ENCODE results near the gene TMEM135. TPM values are rescaled to one million over a fixed set of nuclear protein-coding genes. Genes with fewer than 3 reads are reported as not detected.

TMEM135 gene
- polyA plus RNA-seq, 1 of the 3 experiments (the other 2 are of a cell fraction): 3.0 TPM

DNA sequence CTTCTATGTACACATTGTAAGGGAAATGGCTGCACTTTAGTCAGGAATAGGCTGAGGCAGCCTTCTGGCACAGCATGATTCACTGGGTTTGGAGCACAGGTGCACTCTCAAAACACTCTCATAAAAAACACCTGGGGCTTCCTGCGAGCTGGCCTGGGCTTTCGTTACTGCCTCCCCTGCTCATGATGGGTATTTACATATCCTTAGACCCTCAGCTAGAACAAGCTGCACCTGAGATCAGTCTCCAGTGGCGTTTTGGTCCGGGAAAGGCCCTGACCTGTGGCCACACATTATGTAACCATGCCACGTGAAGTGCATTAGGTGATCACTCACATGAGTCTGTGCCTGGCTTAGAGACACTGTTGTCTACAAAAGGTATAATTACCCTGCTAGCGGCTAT lies 321.7 kb downstream of the TMEM135 start:
- POLR2A ChIA-PET: no interaction called here
- H3F3A ChIP-seq (replicated peaks; ENCODE audit: insufficient read depth): no peaks in the 10 kb centered on the region
- CTCF ChIA-PET: interaction anchor here (4.5 kb wide), 1 partner anchor 61 kb away, joined by 22 read pairs; no protein-coding TSS in a partner anchor

More for the DNA sequence above, 321.7 kb downstream of the TMEM135 start:
- no peak overlapping the region for H3K27ac ChIP-seq (ENCODE audit: low read depth in 2 of 2, low read length in 1 of 2)
- H3K36me3 ChIP-seq (replicated peaks in 1 of 2; ENCODE audit: control insufficient read depth in 1 of 2, insufficient read depth in 2 of 2, low read length in 1 of 2): no peaks in the 10 kb centered on the region
- WGBS (ENCODE audit: low lambda C conversion rate): 26% methylated on average over 6 of the region's 6 CpGs
- H3K4me3 ChIP-seq (ENCODE audit: low read depth in 2 of 2, low read length in 1 of 2): no peak overlapping the region
- no peaks in the 10 kb centered on the region for H3K4me1 ChIP-seq (ENCODE audit: control insufficient read depth in 1 of 2, insufficient read depth in 2 of 2, low read depth in 1 of 2, low read length in 1 of 2)
- H3K9ac ChIP-seq: no peak overlapping the region
- DNase-seq: no peak
- no peaks in the 10 kb centered on the region for H4K20me1 ChIP-seq (ENCODE audit: insufficient read depth)
- TF ChIP-seq SIN3A (IDR thresholded peaks at IDR 0.05; ENCODE audit: borderline replicate concordance, low read depth, low read length) (no peak), POLR2AphosphoS5 (IDR thresholded peaks at IDR 0.05; ENCODE audit: low read depth, low read length) (no peak), FOXM1 (IDR thresholded peaks at IDR 0.05; ENCODE audit: low read depth) (no peak), MEF2A (IDR thresholded peaks at IDR 0.05; ENCODE audit: borderline replicate concordance, low read depth) (no peak), JUND (IDR thresholded peaks at IDR 0.05) (no peak), GABPA (IDR thresholded peaks at IDR 0.05; ENCODE audit: low read depth) (no peak), RCOR1 (IDR thresholded peaks at IDR 0.05; ENCODE audit: low read length) (no peak), RFX5 (IDR thresholded peaks at IDR 0.05; ENCODE audit: low read length) (no peak), SMC3 (IDR thresholded peaks at IDR 0.05; ENCODE audit: low read depth, low read length) (no peak), FOSL2 (IDR thresholded peaks at IDR 0.05; ENCODE audit: borderline replicate concordance, low read depth) (no peak), GATA2 (CRISPR knock-in tag; IDR thresholded peaks at IDR 0.05) (no peak), TEAD4 (IDR thresholded peaks at IDR 0.05; ENCODE audit: borderline replicate concordance, insufficient read depth) (no peak), ELF1 (IDR thresholded peaks at IDR 0.05) (no peak), TAF1 (IDR thresholded peaks at IDR 0.05; ENCODE audit: borderline replicate concordance, low read depth, low read length) (no peak)
- TF ChIP-seq, protein P1, sequence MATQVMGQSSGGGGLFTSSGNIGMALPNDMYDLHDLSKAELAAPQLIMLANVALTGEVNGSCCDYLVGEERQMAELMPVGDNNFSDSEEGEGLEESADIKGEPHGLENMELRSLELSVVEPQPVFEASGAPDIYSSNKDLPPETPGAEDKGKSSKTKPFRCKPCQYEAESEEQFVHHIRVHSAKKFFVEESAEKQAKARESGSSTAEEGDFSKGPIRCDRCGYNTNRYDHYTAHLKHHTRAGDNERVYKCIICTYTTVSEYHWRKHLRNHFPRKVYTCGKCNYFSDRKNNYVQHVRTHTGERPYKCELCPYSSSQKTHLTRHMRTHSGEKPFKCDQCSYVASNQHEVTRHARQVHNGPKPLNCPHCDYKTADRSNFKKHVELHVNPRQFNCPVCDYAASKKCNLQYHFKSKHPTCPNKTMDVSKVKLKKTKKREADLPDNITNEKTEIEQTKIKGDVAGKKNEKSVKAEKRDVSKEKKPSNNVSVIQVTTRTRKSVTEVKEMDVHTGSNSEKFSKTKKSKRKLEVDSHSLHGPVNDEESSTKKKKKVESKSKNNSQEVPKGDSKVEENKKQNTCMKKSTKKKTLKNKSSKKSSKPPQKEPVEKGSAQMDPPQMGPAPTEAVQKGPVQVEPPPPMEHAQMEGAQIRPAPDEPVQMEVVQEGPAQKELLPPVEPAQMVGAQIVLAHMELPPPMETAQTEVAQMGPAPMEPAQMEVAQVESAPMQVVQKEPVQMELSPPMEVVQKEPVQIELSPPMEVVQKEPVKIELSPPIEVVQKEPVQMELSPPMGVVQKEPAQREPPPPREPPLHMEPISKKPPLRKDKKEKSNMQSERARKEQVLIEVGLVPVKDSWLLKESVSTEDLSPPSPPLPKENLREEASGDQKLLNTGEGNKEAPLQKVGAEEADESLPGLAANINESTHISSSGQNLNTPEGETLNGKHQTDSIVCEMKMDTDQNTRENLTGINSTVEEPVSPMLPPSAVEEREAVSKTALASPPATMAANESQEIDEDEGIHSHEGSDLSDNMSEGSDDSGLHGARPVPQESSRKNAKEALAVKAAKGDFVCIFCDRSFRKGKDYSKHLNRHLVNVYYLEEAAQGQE (IDR thresholded peaks at IDR 0.05; ENCODE audit: low read depth, low read length): no peak
- TF ChIP-seq, protein P2, sequence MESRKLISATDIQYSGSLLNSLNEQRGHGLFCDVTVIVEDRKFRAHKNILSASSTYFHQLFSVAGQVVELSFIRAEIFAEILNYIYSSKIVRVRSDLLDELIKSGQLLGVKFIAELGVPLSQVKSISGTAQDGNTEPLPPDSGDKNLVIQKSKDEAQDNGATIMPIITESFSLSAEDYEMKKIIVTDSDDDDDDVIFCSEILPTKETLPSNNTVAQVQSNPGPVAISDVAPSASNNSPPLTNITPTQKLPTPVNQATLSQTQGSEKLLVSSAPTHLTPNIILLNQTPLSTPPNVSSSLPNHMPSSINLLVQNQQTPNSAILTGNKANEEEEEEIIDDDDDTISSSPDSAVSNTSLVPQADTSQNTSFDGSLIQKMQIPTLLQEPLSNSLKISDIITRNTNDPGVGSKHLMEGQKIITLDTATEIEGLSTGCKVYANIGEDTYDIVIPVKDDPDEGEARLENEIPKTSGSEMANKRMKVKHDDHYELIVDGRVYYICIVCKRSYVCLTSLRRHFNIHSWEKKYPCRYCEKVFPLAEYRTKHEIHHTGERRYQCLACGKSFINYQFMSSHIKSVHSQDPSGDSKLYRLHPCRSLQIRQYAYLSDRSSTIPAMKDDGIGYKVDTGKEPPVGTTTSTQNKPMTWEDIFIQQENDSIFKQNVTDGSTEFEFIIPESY (IDR thresholded peaks at IDR 0.05; ENCODE audit: borderline replicate concordance, low read depth): no peak
- TF ChIP-seq, protein P3, sequence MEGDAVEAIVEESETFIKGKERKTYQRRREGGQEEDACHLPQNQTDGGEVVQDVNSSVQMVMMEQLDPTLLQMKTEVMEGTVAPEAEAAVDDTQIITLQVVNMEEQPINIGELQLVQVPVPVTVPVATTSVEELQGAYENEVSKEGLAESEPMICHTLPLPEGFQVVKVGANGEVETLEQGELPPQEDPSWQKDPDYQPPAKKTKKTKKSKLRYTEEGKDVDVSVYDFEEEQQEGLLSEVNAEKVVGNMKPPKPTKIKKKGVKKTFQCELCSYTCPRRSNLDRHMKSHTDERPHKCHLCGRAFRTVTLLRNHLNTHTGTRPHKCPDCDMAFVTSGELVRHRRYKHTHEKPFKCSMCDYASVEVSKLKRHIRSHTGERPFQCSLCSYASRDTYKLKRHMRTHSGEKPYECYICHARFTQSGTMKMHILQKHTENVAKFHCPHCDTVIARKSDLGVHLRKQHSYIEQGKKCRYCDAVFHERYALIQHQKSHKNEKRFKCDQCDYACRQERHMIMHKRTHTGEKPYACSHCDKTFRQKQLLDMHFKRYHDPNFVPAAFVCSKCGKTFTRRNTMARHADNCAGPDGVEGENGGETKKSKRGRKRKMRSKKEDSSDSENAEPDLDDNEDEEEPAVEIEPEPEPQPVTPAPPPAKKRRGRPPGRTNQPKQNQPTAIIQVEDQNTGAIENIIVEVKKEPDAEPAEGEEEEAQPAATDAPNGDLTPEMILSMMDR (IDR thresholded peaks at IDR 0.05): no peak
- TF ChIP-seq, protein P4, sequence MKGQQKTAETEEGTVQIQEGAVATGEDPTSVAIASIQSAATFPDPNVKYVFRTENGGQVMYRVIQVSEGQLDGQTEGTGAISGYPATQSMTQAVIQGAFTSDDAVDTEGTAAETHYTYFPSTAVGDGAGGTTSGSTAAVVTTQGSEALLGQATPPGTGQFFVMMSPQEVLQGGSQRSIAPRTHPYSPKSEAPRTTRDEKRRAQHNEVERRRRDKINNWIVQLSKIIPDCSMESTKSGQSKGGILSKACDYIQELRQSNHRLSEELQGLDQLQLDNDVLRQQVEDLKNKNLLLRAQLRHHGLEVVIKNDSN (IDR thresholded peaks at IDR 0.05; ENCODE audit: borderline replicate concordance, low read depth): no peak
- TF ChIP-seq, protein P5, sequence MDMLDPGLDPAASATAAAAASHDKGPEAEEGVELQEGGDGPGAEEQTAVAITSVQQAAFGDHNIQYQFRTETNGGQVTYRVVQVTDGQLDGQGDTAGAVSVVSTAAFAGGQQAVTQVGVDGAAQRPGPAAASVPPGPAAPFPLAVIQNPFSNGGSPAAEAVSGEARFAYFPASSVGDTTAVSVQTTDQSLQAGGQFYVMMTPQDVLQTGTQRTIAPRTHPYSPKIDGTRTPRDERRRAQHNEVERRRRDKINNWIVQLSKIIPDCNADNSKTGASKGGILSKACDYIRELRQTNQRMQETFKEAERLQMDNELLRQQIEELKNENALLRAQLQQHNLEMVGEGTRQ (IDR thresholded peaks at IDR 0.05; ENCODE audit: borderline replicate concordance, low read depth, low read length): no peak
- H3K9me2 ChIP-seq: no peaks in the 10 kb centered on the region
- no peak overlapping the region for H3K4me2 ChIP-seq
- H3K9me3 ChIP-seq: no peaks in the 10 kb centered on the region
- no peaks in the 10 kb centered on the region for H3K79me2 ChIP-seq (ENCODE audit: insufficient read depth)
- H2AFZ ChIP-seq (ENCODE audit: low read depth): no peak overlapping the region
- no peaks in the 10 kb centered on the region for H3K27me3 ChIP-seq (ENCODE audit: insufficient read depth)

Data from SK-N-SH (cell line).